Psoas muscle (tissue), 8 donors: ENCODE measurements around the gene FOXJ2. TPM values are rescaled to one million over a fixed set of nuclear protein-coding genes. Genes with fewer than 3 reads are reported as not detected.
"Not testable (repeated sequence)": the region's sequence is repeated elsewhere in the genome, so short reads cannot be mapped to it uniquely, and the experiment has no call there.

Experiments
- ATAC-seq, 4 donors: fragments of 200-7000 bp; cut with Tn5 transposase; one replicate each; pipeline ENCODE4 v1.9.1; 2020; ENCODE audit warnings: moderate library complexity in 3 of 4, mild to moderate bottlenecking in 2 of 4
- DNase-seq, 2 donors: peaks; one replicate each; pipeline ENCODE4 v3.0.0-alpha.2; 2020
- H3K27ac ChIP-seq: fragments of 200-600 bp; one replicate; pipeline ENCODE4 v1.8.0; 2022
- H3K27me3 ChIP-seq, 3 donors: fragments of 200-600 bp in 1 of 3; one replicate each; pipeline versions ENCODE4 v1.6.1 to v1.8.0; 2013 to 2022; ENCODE audit warnings: low read length in 2 of 3, mild to moderate bottlenecking in 2 of 3, moderate library complexity in 1 of 3; ENCODE audit not compliant: insufficient read depth in 3 of 3
- H3K36me3 ChIP-seq, 2 donors: fragments of 200-600 bp in 1 of 2; one replicate each; pipeline versions ENCODE4 v1.6.1 to v1.8.0; 2013 to 2022; ENCODE audit warnings: low read depth in 1 of 2, mild to moderate bottlenecking in 1 of 2, moderate library complexity in 1 of 2; ENCODE audit not compliant: insufficient read depth in 1 of 2
- H3K4me1 ChIP-seq: fragments of 200-600 bp; one replicate; pipeline ENCODE4 v1.8.0; 2022
- H3K4me3 ChIP-seq: fragments of 200-600 bp; one replicate; pipeline ENCODE4 v1.8.0; 2022; ENCODE audit warnings: mild to moderate bottlenecking
- H3K9me3 ChIP-seq: fragments of 200-600 bp; one replicate; pipeline ENCODE4 v1.8.0; 2022
- WGBS, 3 donors: extraction: QIAGEN DNeasy Blood & Tissue Kit; methylation state at CpG; one replicate each; pipeline versions ENCODE4 v1.1.6 to v1.1.7; 2013; 5-methylcytosine and 5-hydroxymethylcytosine counted together
- intact Hi-C, 2 donors: fragments of 100-400 bp; cut with DNase I; formaldehyde crosslinking; loops; one replicate each; pipeline versions ENCODE4 v1.11.0 to v1.14.2; 2022
- polyA plus RNA-seq, 3 donors: library from polyadenylated mRNA; stranded (reverse); fragments of 200-250 nt; gene quantifications; one replicate each; pipeline ENCODE4 v1.2.3, GENCODE V29; 2013
- total RNA-seq, 4 donors: library from RNA; stranded (reverse); fragmentation: NEBNext Ultra II Directional in 2 of 4; extraction: Animal tissue kit (Norgen Biotek cat#: 25700) in 2 of 4; gene quantifications; one replicate each; pipeline versions ENCODE4 v1.2.1 to v1.2.4, GENCODE V29; 2021 to 2023
- TF ChIP-seq, protein P1 (sequence below): fragments of 200-600 bp; IDR thresholded peaks from one replicate; pipeline ENCODE4 v1.8.0; 2022; ENCODE audit warnings: antibody characterized with exemption
- donor health status: healthy with polysubstance abuse.
- donor health status: DM: no; HTN: no; CAD: no; lungs with moderate emphysema.
- donor health status: Bipolar disorder and iron deficiency.
- donor health status: healthy.
- donor health status: DM: yes; HTN: yes; CAD: no.
- donor health status: DM: no; HTN: no; CAD: no.
- donor health status: DM: no; HTN: no; CAD: no.
- donor health status: DM: yes; HTN: yes; CAD: no.

FOXJ2 gene
- total and polyA plus RNA-seq, 7 donors: 7.9 to 51.3 (median 24.5) TPM

DNA sequence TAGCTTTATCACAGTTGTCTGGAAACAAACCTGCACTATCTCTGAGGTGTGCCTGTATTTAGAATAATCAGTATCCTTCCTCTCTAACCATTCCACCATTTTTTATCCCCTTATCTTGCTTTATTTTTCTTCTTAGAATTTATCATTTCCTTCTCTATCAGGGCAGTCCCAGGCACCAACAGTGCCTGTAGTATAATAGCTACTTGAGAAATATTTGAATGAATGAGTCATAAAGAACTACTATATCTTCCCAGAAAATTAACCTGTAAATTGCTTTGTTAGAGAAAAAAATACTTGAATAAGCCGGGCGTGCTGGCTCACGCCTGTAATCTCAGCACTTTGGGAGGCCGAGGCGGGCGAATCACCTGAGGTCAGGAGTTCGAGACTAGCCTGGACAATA, 21.2 kb upstream of the FOXJ2 start:
- H3K27me3 ChIP-seq: peaks cover 0 to 6% (median 2%) of the 10 kb centered on the region in 3 donors
- H3K4me1 ChIP-seq: no peaks in the 10 kb centered on the region
- WGBS, 3 donors: 88 to 95% (median 91%) methylated on average over 7 of the region's 7 CpGs
- H3K36me3 ChIP-seq: no peaks in the 10 kb centered on the region
- no peak overlapping the region for H3K27ac ChIP-seq
- DNase-seq (no peak), ATAC-seq (no peak)
- intact Hi-C loops: no loop called here
- TF ChIP-seq, protein P1, sequence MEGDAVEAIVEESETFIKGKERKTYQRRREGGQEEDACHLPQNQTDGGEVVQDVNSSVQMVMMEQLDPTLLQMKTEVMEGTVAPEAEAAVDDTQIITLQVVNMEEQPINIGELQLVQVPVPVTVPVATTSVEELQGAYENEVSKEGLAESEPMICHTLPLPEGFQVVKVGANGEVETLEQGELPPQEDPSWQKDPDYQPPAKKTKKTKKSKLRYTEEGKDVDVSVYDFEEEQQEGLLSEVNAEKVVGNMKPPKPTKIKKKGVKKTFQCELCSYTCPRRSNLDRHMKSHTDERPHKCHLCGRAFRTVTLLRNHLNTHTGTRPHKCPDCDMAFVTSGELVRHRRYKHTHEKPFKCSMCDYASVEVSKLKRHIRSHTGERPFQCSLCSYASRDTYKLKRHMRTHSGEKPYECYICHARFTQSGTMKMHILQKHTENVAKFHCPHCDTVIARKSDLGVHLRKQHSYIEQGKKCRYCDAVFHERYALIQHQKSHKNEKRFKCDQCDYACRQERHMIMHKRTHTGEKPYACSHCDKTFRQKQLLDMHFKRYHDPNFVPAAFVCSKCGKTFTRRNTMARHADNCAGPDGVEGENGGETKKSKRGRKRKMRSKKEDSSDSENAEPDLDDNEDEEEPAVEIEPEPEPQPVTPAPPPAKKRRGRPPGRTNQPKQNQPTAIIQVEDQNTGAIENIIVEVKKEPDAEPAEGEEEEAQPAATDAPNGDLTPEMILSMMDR: no peak
- H3K9me3 ChIP-seq: no peaks in the 10 kb centered on the region
- no peak overlapping the region for H3K4me3 ChIP-seq

DNA sequence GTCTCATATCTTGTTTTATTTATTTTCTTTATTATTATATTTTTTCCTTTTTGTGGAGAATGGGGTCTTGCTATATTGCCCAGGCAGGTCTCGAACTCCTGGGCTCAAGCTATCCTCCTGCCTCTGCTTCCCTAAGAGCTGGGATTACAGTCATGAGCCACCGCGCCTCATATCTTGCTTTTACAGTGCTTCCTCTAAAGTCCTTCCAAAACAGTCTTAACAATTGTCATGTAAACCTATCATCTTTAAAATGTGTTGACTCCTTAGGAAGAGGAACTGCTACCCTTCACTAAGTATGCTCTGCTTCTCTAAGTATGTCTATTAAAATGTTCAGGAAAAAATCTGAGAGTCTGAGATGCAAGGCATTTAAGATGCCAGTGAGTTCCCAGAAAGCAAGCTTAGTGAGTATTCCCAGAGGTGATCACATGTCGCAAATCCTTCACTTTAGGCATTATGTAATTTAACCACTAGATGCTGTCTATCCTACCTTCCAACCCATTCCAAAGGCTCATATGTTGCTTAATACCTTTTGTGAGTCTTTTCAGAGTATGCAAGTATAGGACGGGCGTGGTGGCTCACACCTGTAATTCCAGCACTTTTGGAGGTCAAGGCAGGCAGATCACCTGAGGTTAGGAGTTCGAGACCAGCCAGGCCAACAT, 19.7 kb upstream of the FOXJ2 start:
- 75 to 83% (median 79%) methylated on average over 7 of the region's 7 CpGs for WGBS, 3 donors

DNA sequence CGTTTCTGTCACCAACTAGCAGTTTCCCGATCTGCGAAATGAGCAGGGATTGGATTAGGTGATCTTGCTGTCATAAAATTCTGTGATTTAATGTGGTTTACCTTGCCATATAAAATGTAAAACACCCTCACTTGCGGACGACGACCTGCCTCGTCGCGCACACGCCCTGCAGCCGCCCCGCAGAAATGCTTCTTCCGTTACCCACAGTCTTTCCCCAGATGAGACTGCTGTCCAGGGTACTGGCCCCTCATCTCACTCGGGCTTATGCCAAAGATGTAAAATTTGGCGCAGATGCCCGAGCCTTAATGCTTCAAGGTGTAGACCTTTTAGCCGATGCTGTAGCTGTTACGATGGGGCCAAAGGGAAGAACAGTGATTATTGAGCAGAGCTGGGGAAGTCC, 17.7 kb upstream of the FOXJ2 start:
- no peak overlapping the region for H3K27ac ChIP-seq
- 44 to 50% (median 45%) methylated on average over 18 of the region's 18 CpGs for WGBS, 3 donors
- intact Hi-C loops: no loop called here
- no peaks in the 10 kb centered on the region for H3K9me3 ChIP-seq
- TF ChIP-seq, protein P1: no peak
- peaks cover 2 to 27% (median 3%) of the 10 kb centered on the region in 3 donors for H3K27me3 ChIP-seq
- no peak overlapping the region for H3K4me3 ChIP-seq
- no peaks in the 10 kb centered on the region for H3K36me3 ChIP-seq
- DNase-seq (no peak), ATAC-seq (no peak)
- H3K4me1 ChIP-seq: no peaks in the 10 kb centered on the region

More for the DNA sequence above, 19.7 kb upstream of the FOXJ2 start:
- DNase-seq (no peak), ATAC-seq (no peak)
- Histone ChIP-seq H3K27me3 (peaks cover 0 to 17% (median 2%) of the 10 kb centered on the region in 3 donors), H3K4me1 (no peaks in the 10 kb centered on the region), H3K4me3 (no peak overlapping the region), H3K36me3 (no peaks in the 10 kb centered on the region), H3K9me3 (no peaks in the 10 kb centered on the region), H3K27ac (no peak overlapping the region)
- intact Hi-C loops: no loop called here
- TF ChIP-seq, protein P1: no peak

DNA sequence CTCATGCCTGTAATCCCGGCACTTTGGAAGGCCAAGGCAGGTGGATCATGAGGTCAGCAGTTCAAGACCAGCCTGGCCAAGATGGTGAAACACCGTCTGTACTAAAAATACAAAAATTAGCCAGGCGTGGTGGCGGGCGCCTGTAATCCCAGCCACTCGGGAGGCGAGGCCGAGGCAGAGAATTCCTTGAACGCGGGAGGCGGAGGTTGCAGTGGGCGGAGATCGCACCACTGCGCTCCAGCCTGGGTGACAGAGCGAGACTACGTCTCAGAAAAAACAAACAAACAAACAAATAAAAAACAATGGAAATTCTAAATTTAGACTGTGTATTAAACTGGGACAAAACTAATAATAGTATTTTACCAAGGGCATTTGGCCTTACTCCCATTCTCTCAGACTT, 14.3 kb upstream of the FOXJ2 start:
- H3K36me3 ChIP-seq, H3K4me1 ChIP-seq, intact Hi-C loops, H3K27ac ChIP-seq, H3K9me3 ChIP-seq, DNase-seq: not testable (repeated sequence)
- peak in 3 of 4 donors; percentile 20 to 36 (median 26) for ATAC-seq
- Histone ChIP-seq H3K4me3 (peak overlapping the region; percentile 73), H3K27me3 (peaks cover 2 to 27% (median 3%) of the 10 kb centered on the region in 3 donors)
- WGBS, 3 donors: 41 to 51% (median 47%) methylated on average over 16 of the region's 16 CpGs

DNA sequence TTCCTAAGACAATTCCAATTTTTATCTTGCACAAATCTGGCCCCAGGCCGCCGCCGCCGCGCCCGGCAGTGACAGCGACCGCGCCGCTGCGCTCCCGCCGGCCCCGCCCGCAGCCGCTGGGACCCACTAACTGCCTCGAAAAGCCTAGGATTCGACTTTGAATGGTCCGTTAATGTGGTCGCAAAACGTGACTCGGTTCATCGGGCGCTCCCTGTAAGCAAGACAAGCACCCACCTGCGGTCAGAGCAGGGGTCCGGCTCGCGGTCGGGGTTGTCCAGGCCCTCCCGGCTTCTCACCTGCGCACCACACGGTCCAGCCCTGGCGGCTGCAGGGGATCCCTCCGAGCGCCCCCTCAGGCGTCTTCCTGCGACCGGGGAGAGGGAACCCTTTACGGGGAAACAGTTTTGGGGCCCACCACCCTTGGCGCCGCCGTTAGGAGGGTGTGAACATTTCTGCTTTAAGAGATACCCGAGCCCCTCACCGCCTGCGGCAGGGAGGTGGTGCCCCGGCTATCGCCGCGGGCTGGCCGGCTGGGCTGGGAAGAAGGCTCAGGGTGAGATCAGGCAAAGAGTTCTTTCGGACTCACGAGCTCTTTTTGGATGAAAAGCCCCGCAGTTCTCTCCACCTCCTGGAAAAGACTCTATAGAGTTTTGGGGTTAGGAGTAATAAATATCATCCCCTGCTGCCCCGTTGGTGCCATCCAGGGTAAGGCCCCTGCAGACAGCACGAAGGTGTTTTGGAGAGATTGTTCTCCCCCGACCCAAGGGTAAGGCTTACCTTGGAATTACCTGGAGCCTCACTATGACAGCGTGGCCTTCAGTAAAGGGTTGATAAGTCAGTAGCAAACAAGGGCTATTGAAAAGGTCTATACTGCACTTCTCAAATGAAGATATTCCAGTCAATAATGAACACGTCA, 13.6 kb upstream of the FOXJ2 start:
- Histone ChIP-seq H3K27me3 (peaks cover 2 to 27% (median 3%) of the 10 kb centered on the region in 3 donors), H3K4me3 (peak overlapping the region; percentile 73), H3K9me3 (no peaks in the 10 kb centered on the region), H3K27ac (peak overlapping the region; percentile 43), H3K4me1 (no peaks in the 10 kb centered on the region), H3K36me3 (no peaks in the 10 kb centered on the region)
- DNase-seq (peak; percentile 39 to 81), ATAC-seq (peak; percentile 84 to 96 (median 90))
- TF ChIP-seq, protein P1: no peak
- intact Hi-C loops: no loop called here
- WGBS, 3 donors: 3 to 4% (median 3%) methylated on average over 58 of the region's 58 CpGs
